WTC11 (cell line): ENCODE data around the gene OR6C68. TPM values are rescaled to one million over a fixed set of nuclear protein-coding genes. Genes with fewer than 3 reads are reported as not detected.

Experiments used
- ATAC-seq: fragments of 200-7000 bp; cut with Tn5 transposase; 2 replicates; pipeline ENCODE4 v1.10.0; 2021; ENCODE audit warnings: mild to moderate bottlenecking, moderate library complexity
- CTCF ChIA-PET: fragments of 300-600 bp; sonication (Branson Sonifier 250); formaldehyde crosslinking; loops from one replicate; lab custom pipeline; 2021; ENCODE audit warnings: antibody characterized with exemption; lab: Charles Lee
- POLR2A ChIA-PET: fragments of 350-600 bp; sonication (Branson Sonifier 250); formaldehyde crosslinking; loops from one replicate; lab custom pipeline; 2021; ENCODE audit warnings: antibody characterized with exemption; lab: Charles Lee
- DNase-seq: peaks from one replicate; pipeline ENCODE4 v3.0.0; 2021; ENCODE audit warnings: low spot score
- H3K27ac Mint-ChIP-seq: 2 replicates; pipeline ENCODE4 v1.8.0; 2021; ENCODE audit warnings: mixed read lengths
- H3K27me3 Mint-ChIP-seq: 2 replicates; pipeline ENCODE4 v1.8.0; 2021; ENCODE audit warnings: low read depth, mild to moderate bottlenecking, moderate library complexity, mixed read lengths
- H3K36me3 Mint-ChIP-seq: 2 replicates; pipeline ENCODE4 v1.8.0; 2021; ENCODE audit warnings: mixed read lengths
- H3K4me1 Mint-ChIP-seq: 2 replicates; pipeline ENCODE4 v1.8.0; 2022; ENCODE audit warnings: mixed read lengths
- H3K4me3 Mint-ChIP-seq: 2 replicates; pipeline ENCODE4 v1.8.0; 2021; ENCODE audit warnings: mild to moderate bottlenecking, moderate library complexity, mixed read lengths
- H3K9me3 Mint-ChIP-seq: 2 replicates; pipeline ENCODE4 v1.8.0; 2021; ENCODE audit warnings: mixed read lengths
- ATF1 ChIP-seq: sonication (generic); formaldehyde crosslinking; IDR thresholded peaks from 2 replicates; pipeline ENCODE4 v1.8.1; 2023; ENCODE audit warnings: mild to moderate bottlenecking, moderate library complexity, missing genetic modification reagents
- EMX1 ChIP-seq: fragments of 250-450 bp; sonication (Bioruptor Pico); IDR thresholded peaks from 2 replicates; pipeline ENCODE4 v1.8.0; 2021; ENCODE audit warnings: mild to moderate bottlenecking
- FOXK1 ChIP-seq: sonication (generic); formaldehyde crosslinking; IDR thresholded peaks from 2 replicates; pipeline ENCODE4 v1.8.0; 2022; ENCODE audit warnings: mild to moderate bottlenecking, moderate library complexity, missing genetic modification reagents
- FOXP1 ChIP-seq: sonication (generic); formaldehyde crosslinking; IDR thresholded peaks from 2 replicates; pipeline ENCODE4 v1.8.0; 2022; ENCODE audit warnings: missing genetic modification reagents, mild to moderate bottlenecking, moderate library complexity, borderline replicate concordance
- GABPB1 ChIP-seq: sonication (generic); formaldehyde crosslinking; IDR thresholded peaks from 2 replicates; pipeline ENCODE4 v1.8.1; 2023; ENCODE audit warnings: mild to moderate bottlenecking, missing genetic modification reagents
- IRF2 ChIP-seq: sonication (generic); formaldehyde crosslinking; IDR thresholded peaks from 2 replicates; pipeline ENCODE4 v1.8.0; 2022; ENCODE audit warnings: low read depth, missing genetic modification reagents, borderline replicate concordance
- KAT7 ChIP-seq: sonication (generic); formaldehyde crosslinking; IDR thresholded peaks from 2 replicates; pipeline ENCODE4 v1.8.1; 2023; ENCODE audit warnings: missing genetic modification reagents, mild to moderate bottlenecking, borderline replicate concordance
- NFYB ChIP-seq: sonication (generic); formaldehyde crosslinking; conservative IDR thresholded peaks from 2 replicates; pipeline ENCODE4 v1.8.0; 2022; ENCODE audit warnings: low read depth, missing genetic modification reagents
- OVOL2 ChIP-seq: fragments of 250-450 bp; sonication (Bioruptor Pico); IDR thresholded peaks from 2 replicates; pipeline ENCODE4 v1.9.0; 2021; ENCODE audit warnings: mild to moderate bottlenecking, borderline replicate concordance
- PRRX2 ChIP-seq: fragments of 250-450 bp; sonication (Bioruptor Pico); IDR thresholded peaks from 2 replicates; pipeline ENCODE4 v1.8.0; 2021; ENCODE audit warnings: mild to moderate bottlenecking
- RORB ChIP-seq: fragments of 250-450 bp; sonication (Bioruptor Pico); IDR thresholded peaks from 2 replicates; pipeline ENCODE4 v1.9.0; 2021; ENCODE audit warnings: mild to moderate bottlenecking
- SP1 ChIP-seq: sonication (generic); formaldehyde crosslinking; conservative IDR thresholded peaks from 2 replicates; pipeline ENCODE4 v1.8.1; 2022; ENCODE audit warnings: missing genetic modification reagents
- TEAD1 ChIP-seq: sonication (generic); formaldehyde crosslinking; IDR thresholded peaks from 2 replicates; pipeline ENCODE4 v1.8.0; 2022; ENCODE audit warnings: mild to moderate bottlenecking, missing genetic modification reagents
- ZNF121 ChIP-seq: sonication (generic); formaldehyde crosslinking; IDR thresholded peaks from 2 replicates; pipeline ENCODE4 v1.8.0; 2023; ENCODE audit warnings: missing genetic modification reagents
- total RNA-seq: library from RNA; stranded (reverse); gene quantifications from 3 replicates; pipeline ENCODE4 v1.2.3, GENCODE V29; 2021
- TF ChIP-seq, protein P1 (sequence below): fragments of 250-450 bp; sonication (Bioruptor Pico); IDR thresholded peaks from 2 replicates; pipeline ENCODE4 v1.9.0; 2021; ENCODE audit warnings: mild to moderate bottlenecking, borderline replicate concordance
- TF ChIP-seq, protein P2 (sequence below): sonication (generic); formaldehyde crosslinking; IDR thresholded peaks from 2 replicates; pipeline ENCODE4 v1.8.1; 2022; ENCODE audit warnings: missing genetic modification reagents, borderline replicate concordance
- TF ChIP-seq, protein P3 (sequence below): sonication (generic); formaldehyde crosslinking; IDR thresholded peaks from 2 replicates; pipeline ENCODE4 v1.8.0; 2022; ENCODE audit warnings: mild to moderate bottlenecking, missing genetic modification reagents
- TF ChIP-seq, protein P4 (sequence below): fragments of 250-450 bp; sonication (Bioruptor Pico); IDR thresholded peaks from 2 replicates; pipeline ENCODE4 v1.9.0; 2021; ENCODE audit warnings: mild to moderate bottlenecking
- TF ChIP-seq, protein P5 (sequence below): sonication (generic); formaldehyde crosslinking; IDR thresholded peaks from 2 replicates; pipeline ENCODE4 v1.8.0; 2023; ENCODE audit warnings: mild to moderate bottlenecking, missing genetic modification reagents
- TF ChIP-seq, protein P6 (sequence below): sonication (generic); formaldehyde crosslinking; IDR thresholded peaks from 2 replicates; pipeline ENCODE4 v1.8.1; 2022; ENCODE audit warnings: mild to moderate bottlenecking, missing genetic modification reagents, moderate library complexity, borderline replicate concordance

Gene OR6C68
- total RNA-seq, 1 experiment from 2014 or later = not detected

DNA sequence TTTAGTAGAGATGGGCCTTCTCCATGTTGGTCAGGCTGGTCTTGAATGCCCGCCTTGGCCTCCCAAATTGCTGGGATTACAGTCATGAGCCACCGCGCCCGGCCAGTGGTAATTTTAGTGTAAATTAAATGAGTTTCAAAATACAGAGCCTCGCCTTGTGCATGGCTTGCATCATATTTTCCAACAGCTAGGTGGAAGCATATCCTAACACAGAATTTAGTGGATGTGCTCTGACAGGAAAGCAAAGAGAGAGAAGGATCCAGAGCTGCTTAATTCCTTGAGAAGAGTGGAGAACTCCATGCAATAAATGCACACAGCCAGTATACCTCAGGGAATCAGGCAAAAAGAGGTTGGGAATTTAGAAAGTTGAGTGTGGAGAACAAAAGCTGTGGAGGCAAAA, 45.9 kb upstream of the OR6C68 start:
- Mint-ChIP-seq H3K36me3 (peaks cover 10% of the 10 kb centered on the region), H3K4me1 (no peaks in the 10 kb centered on the region), H3K27ac (no peak overlapping the region)
- no peak for DNase-seq
- ChIA-PET POLR2A (no interaction called here), CTCF (interaction anchor here (1.8 kb wide), 1 partner anchor 173 kb away, joined by 10 read pairs; no protein-coding TSS in a partner anchor)
- TF ChIP-seq TEAD1 (CRISPR knock-in tag) (no peak), ATF1 (CRISPR knock-in tag) (no peak), OVOL2 (CRISPR knock-in tag) (no peak), FOXK1 (CRISPR knock-in tag) (no peak), PRRX2 (CRISPR knock-in tag) (no peak), EMX1 (CRISPR knock-in tag) (no peak), SP1 (CRISPR knock-in tag) (no peak), GABPB1 (CRISPR knock-in tag) (no peak), RORB (CRISPR knock-in tag) (no peak), ZNF121 (CRISPR knock-in tag) (no peak), KAT7 (CRISPR knock-in tag) (no peak), NFYB (CRISPR knock-in tag) (no peak), FOXP1 (CRISPR knock-in tag) (no peak), IRF2 (no peak)
- TF ChIP-seq, protein P1, sequence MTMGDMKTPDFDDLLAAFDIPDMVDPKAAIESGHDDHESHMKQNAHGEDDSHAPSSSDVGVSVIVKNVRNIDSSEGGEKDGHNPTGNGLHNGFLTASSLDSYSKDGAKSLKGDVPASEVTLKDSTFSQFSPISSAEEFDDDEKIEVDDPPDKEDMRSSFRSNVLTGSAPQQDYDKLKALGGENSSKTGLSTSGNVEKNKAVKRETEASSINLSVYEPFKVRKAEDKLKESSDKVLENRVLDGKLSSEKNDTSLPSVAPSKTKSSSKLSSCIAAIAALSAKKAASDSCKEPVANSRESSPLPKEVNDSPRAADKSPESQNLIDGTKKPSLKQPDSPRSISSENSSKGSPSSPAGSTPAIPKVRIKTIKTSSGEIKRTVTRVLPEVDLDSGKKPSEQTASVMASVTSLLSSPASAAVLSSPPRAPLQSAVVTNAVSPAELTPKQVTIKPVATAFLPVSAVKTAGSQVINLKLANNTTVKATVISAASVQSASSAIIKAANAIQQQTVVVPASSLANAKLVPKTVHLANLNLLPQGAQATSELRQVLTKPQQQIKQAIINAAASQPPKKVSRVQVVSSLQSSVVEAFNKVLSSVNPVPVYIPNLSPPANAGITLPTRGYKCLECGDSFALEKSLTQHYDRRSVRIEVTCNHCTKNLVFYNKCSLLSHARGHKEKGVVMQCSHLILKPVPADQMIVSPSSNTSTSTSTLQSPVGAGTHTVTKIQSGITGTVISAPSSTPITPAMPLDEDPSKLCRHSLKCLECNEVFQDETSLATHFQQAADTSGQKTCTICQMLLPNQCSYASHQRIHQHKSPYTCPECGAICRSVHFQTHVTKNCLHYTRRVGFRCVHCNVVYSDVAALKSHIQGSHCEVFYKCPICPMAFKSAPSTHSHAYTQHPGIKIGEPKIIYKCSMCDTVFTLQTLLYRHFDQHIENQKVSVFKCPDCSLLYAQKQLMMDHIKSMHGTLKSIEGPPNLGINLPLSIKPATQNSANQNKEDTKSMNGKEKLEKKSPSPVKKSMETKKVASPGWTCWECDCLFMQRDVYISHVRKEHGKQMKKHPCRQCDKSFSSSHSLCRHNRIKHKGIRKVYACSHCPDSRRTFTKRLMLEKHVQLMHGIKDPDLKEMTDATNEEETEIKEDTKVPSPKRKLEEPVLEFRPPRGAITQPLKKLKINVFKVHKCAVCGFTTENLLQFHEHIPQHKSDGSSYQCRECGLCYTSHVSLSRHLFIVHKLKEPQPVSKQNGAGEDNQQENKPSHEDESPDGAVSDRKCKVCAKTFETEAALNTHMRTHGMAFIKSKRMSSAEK (CRISPR knock-in tag) = no peak
- TF ChIP-seq, protein P2, sequence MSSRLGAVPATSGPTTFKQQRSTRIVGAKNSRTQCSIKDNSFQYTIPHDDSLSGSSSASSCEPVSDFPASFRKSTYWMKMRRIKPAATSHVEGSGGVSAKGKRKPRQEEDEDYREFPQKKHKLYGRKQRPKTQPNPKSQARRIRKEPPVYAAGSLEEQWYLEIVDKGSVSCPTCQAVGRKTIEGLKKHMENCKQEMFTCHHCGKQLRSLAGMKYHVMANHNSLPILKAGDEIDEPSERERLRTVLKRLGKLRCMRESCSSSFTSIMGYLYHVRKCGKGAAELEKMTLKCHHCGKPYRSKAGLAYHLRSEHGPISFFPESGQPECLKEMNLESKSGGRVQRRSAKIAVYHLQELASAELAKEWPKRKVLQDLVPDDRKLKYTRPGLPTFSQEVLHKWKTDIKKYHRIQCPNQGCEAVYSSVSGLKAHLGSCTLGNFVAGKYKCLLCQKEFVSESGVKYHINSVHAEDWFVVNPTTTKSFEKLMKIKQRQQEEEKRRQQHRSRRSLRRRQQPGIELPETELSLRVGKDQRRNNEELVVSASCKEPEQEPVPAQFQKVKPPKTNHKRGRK (CRISPR knock-in tag) = no peak
- TF ChIP-seq, protein P3, sequence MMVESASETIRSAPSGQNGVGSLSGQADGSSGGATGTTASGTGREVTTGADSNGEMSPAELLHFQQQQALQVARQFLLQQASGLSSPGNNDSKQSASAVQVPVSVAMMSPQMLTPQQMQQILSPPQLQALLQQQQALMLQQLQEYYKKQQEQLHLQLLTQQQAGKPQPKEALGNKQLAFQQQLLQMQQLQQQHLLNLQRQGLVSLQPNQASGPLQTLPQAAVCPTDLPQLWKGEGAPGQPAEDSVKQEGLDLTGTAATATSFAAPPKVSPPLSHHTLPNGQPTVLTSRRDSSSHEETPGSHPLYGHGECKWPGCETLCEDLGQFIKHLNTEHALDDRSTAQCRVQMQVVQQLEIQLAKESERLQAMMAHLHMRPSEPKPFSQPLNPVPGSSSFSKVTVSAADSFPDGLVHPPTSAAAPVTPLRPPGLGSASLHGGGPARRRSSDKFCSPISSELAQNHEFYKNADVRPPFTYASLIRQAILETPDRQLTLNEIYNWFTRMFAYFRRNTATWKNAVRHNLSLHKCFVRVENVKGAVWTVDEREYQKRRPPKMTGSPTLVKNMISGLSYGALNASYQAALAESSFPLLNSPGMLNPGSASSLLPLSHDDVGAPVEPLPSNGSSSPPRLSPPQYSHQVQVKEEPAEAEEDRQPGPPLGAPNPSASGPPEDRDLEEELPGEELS (CRISPR knock-in tag) = no peak
- TF ChIP-seq, protein P4, sequence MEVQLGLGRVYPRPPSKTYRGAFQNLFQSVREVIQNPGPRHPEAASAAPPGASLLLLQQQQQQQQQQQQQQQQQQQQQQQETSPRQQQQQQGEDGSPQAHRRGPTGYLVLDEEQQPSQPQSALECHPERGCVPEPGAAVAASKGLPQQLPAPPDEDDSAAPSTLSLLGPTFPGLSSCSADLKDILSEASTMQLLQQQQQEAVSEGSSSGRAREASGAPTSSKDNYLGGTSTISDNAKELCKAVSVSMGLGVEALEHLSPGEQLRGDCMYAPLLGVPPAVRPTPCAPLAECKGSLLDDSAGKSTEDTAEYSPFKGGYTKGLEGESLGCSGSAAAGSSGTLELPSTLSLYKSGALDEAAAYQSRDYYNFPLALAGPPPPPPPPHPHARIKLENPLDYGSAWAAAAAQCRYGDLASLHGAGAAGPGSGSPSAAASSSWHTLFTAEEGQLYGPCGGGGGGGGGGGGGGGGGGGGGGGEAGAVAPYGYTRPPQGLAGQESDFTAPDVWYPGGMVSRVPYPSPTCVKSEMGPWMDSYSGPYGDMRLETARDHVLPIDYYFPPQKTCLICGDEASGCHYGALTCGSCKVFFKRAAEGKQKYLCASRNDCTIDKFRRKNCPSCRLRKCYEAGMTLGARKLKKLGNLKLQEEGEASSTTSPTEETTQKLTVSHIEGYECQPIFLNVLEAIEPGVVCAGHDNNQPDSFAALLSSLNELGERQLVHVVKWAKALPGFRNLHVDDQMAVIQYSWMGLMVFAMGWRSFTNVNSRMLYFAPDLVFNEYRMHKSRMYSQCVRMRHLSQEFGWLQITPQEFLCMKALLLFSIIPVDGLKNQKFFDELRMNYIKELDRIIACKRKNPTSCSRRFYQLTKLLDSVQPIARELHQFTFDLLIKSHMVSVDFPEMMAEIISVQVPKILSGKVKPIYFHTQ (CRISPR knock-in tag) = no peak
- TF ChIP-seq, protein P5, sequence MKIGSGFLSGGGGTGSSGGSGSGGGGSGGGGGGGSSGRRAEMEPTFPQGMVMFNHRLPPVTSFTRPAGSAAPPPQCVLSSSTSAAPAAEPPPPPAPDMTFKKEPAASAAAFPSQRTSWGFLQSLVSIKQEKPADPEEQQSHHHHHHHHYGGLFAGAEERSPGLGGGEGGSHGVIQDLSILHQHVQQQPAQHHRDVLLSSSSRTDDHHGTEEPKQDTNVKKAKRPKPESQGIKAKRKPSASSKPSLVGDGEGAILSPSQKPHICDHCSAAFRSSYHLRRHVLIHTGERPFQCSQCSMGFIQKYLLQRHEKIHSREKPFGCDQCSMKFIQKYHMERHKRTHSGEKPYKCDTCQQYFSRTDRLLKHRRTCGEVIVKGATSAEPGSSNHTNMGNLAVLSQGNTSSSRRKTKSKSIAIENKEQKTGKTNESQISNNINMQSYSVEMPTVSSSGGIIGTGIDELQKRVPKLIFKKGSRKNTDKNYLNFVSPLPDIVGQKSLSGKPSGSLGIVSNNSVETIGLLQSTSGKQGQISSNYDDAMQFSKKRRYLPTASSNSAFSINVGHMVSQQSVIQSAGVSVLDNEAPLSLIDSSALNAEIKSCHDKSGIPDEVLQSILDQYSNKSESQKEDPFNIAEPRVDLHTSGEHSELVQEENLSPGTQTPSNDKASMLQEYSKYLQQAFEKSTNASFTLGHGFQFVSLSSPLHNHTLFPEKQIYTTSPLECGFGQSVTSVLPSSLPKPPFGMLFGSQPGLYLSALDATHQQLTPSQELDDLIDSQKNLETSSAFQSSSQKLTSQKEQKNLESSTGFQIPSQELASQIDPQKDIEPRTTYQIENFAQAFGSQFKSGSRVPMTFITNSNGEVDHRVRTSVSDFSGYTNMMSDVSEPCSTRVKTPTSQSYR (CRISPR knock-in tag) = no peak
- TF ChIP-seq, protein P6, sequence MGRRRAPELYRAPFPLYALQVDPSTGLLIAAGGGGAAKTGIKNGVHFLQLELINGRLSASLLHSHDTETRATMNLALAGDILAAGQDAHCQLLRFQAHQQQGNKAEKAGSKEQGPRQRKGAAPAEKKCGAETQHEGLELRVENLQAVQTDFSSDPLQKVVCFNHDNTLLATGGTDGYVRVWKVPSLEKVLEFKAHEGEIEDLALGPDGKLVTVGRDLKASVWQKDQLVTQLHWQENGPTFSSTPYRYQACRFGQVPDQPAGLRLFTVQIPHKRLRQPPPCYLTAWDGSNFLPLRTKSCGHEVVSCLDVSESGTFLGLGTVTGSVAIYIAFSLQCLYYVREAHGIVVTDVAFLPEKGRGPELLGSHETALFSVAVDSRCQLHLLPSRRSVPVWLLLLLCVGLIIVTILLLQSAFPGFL (CRISPR knock-in tag) = no peak
- TF ChIP-seq, all 79 proteins: peak for 0
- no peak for ATAC-seq
- Mint-ChIP-seq H3K9me3 (peaks cover 17% of the 10 kb centered on the region), H3K27me3 (no peaks in the 10 kb centered on the region; the same call in 1 of the 2 replicates), H3K4me3 (no peak overlapping the region)
